Ascending aorta (tissue), 2 donors: ENCODE measurements around the gene PCDHGB2. TPM values are rescaled to one million over a fixed set of nuclear protein-coding genes. Genes with fewer than 3 reads are reported as not detected.
"Not testable (repeated sequence)": the region's sequence is repeated elsewhere in the genome, so short reads cannot be mapped to it uniquely, and the experiment has no call there.

Experiments used
- DNase-seq, 2 donors: peaks; one replicate each; pipeline ENCODE4 v3.0.0-alpha.2; 2019; ENCODE audit warnings: low spot score in 2 of 2
- H3K27ac ChIP-seq, 2 donors: fragments of 200-600 bp; sonication (generic); one replicate each; pipeline ENCODE4 v1.5.1; 2016 to 2017; ENCODE audit warnings: mild to moderate bottlenecking in 1 of 2
- H3K27me3 ChIP-seq: fragments of 200-600 bp; sonication (generic); one replicate; pipeline ENCODE4 v1.5.1; 2017
- H3K36me3 ChIP-seq, 2 donors: fragments of 200-600 bp; sonication (generic); one replicate each; pipeline ENCODE4 v1.5.1; 2016
- H3K4me1 ChIP-seq, 2 donors: fragments of 200-600 bp; sonication (generic); one replicate each; pipeline ENCODE4 v1.5.1; 2016 to 2017; ENCODE audit warnings: mild to moderate bottlenecking in 1 of 2
- H3K4me3 ChIP-seq, 2 donors: fragments of 200-600 bp; sonication (generic); one replicate each; pipeline ENCODE4 v1.5.1; 2016 to 2017; ENCODE audit warnings: mild to moderate bottlenecking in 1 of 2
- H3K9me3 ChIP-seq, 2 donors: fragments of 200-600 bp; sonication (generic); one replicate each; pipeline ENCODE4 v1.5.1; 2016
- intact Hi-C: fragments of 100-400 bp; cut with DNase I; formaldehyde crosslinking; loops from one replicate; pipeline ENCODE4 v1.15.1; 2023
- total RNA-seq: library from RNA; depleted of rRNA; stranded (reverse); fragments of >200 nt; gene quantifications from one replicate; pipeline ENCODE4 v1.1.0, GENCODE V29; 2016
- TF ChIP-seq, protein P1 (sequence below), 3 experiments: fragments of 200-600 bp in 2 of 3; fragments of 450-650 bp in 1 of 3; sonication (generic) in 2 of 3; IDR thresholded peaks; one replicate each; pipeline ENCODE4 v1.5.1; 2016 to 2019; ENCODE audit warnings: antibody characterized with exemption in 3 of 3, mild to moderate bottlenecking in 1 of 3, moderate library complexity in 1 of 3

Gene PCDHGB2
- total RNA-seq, 1 donor from 2014 or later: 12.2 TPM

DNA sequence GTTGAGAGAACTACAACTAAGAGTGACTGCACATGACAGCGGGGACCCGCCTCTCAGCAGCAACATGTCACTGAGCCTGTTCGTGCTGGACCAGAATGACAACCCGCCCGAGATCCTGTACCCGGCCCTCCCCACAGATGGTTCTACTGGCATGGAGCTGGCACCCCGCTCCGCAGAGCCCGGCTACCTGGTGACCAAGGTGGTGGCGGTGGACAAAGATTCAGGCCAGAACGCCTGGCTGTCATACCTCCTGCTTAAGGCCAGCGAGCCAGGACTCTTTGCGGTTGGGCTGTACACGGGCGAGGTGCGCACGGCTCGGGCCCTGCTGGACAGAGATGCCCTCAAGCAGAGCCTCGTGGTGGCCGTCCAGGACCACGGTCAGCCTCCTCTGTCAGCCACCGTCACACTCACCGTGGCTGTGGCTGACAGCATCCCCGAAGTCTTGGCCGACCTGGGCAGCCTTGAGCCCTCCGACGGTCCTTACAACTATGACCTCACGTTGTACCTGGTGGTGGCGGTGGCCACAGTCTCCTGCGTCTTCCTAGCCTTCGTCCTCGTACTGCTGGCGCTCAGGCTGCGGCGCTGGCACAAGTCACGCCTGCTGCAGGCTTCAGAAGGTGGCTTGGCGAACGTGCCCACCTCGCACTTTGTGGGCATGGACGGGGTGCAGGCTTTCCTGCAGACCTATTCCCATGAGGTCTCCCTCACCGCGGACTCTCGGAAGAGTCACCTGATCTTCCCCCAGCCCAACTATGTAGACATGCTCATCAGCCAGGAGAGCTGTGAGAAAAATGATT is 24.9 kb downstream of the PCDHGB2 start:
- intact Hi-C loops: no loop called here
- no peak overlapping the region for H3K27ac ChIP-seq
- H3K9me3 ChIP-seq: peaks cover 86 to 96% of the 10 kb centered on the region in 2 donors
- DNase-seq: no peak
- TF ChIP-seq, protein P1, sequence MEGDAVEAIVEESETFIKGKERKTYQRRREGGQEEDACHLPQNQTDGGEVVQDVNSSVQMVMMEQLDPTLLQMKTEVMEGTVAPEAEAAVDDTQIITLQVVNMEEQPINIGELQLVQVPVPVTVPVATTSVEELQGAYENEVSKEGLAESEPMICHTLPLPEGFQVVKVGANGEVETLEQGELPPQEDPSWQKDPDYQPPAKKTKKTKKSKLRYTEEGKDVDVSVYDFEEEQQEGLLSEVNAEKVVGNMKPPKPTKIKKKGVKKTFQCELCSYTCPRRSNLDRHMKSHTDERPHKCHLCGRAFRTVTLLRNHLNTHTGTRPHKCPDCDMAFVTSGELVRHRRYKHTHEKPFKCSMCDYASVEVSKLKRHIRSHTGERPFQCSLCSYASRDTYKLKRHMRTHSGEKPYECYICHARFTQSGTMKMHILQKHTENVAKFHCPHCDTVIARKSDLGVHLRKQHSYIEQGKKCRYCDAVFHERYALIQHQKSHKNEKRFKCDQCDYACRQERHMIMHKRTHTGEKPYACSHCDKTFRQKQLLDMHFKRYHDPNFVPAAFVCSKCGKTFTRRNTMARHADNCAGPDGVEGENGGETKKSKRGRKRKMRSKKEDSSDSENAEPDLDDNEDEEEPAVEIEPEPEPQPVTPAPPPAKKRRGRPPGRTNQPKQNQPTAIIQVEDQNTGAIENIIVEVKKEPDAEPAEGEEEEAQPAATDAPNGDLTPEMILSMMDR (IDR thresholded peaks at IDR 0.05): no peak
- H3K4me3 ChIP-seq: no peak overlapping the region
- H3K36me3 ChIP-seq: peaks cover 0 to 6% of the 10 kb centered on the region in 2 donors
- no peaks in the 10 kb centered on the region for H3K4me1 ChIP-seq
- H3K27me3 ChIP-seq: no peaks in the 10 kb centered on the region

DNA sequence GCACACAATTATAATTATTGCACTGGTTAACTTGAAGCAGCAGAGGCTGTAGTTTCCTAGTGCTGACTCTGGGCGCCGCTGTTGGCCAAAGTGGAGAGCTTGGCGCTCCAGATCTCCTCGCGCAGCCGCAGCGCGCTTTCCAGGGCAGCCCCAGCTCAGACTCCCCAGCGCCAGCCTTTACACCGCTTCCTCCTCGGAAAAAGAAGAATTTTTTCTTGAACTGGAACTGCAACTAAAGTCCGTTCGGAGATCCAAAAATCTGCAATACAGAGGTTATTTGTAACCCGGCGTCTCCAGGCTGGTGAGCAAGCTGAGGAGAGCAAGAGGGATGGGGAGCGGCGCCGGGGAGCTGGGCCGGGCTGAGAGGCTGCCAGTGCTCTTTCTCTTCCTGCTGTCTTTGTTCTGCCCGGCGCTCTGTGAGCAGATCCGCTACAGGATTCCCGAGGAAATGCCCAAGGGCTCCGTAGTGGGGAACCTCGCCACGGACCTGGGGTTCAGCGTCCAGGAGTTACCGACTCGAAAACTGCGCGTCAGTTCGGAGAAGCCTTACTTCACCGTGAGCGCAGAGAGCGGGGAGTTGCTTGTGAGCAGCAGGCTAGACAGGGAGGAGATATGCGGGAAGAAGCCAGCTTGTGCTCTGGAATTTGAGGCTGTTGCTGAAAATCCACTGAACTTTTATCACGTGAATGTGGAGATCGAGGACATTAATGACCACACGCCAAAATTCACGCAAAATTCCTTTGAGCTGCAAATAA is 27.9 kb downstream of the PCDHGB2 start, which contains the start of gene PCDHGB4:
PCDHGB4 (plus strand) TSS at position 142 of the 755 bp plus-strand sequence; CDS start at position 329, 187 bp downstream.
- H3K36me3 ChIP-seq, H3K4me1 ChIP-seq, H3K27ac ChIP-seq, intact Hi-C loops, H3K27me3 ChIP-seq, DNase-seq: not testable (repeated sequence)
- TF ChIP-seq, protein P1 (IDR thresholded peaks at IDR 0.05): peak in 2 of 3 experiments; percentile 14 to 15
- peaks cover 82 to 97% of the 10 kb centered on the region in 2 donors for H3K9me3 ChIP-seq
- H3K4me3 ChIP-seq: peak within 1 kb of the TSS in 1 of 2 donors; percentile 23

DNA sequence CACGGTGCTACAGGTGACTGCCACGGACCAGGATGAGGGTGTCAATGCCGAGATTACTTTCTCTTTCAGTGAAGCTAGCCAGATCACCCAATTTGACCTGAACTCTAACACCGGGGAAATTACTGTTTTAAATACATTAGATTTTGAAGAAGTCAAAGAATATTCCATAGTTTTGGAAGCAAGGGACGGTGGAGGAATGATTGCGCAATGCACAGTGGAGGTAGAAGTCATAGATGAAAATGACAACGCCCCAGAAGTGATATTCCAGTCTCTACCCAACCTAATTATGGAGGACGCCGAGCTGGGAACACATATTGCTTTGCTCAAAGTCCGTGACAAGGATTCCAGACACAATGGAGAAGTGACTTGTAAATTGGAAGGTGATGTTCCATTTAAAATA is 28.9 kb downstream of the PCDHGB2 start:
- Histone ChIP-seq H3K27ac (no peak overlapping the region), H3K27me3 (no peaks in the 10 kb centered on the region), H3K36me3 (peaks cover 0 to 9% of the 10 kb centered on the region in 2 donors), H3K9me3 (peaks cover 83 to 97% of the 10 kb centered on the region in 2 donors), H3K4me1 (no peaks in the 10 kb centered on the region), H3K4me3 (peak overlapping the region in 1 of 2 donors; percentile 23)
- TF ChIP-seq, protein P1 (IDR thresholded peaks at IDR 0.05): no peak
- DNase-seq: no peak
- intact Hi-C loops: no loop called here

DNA sequence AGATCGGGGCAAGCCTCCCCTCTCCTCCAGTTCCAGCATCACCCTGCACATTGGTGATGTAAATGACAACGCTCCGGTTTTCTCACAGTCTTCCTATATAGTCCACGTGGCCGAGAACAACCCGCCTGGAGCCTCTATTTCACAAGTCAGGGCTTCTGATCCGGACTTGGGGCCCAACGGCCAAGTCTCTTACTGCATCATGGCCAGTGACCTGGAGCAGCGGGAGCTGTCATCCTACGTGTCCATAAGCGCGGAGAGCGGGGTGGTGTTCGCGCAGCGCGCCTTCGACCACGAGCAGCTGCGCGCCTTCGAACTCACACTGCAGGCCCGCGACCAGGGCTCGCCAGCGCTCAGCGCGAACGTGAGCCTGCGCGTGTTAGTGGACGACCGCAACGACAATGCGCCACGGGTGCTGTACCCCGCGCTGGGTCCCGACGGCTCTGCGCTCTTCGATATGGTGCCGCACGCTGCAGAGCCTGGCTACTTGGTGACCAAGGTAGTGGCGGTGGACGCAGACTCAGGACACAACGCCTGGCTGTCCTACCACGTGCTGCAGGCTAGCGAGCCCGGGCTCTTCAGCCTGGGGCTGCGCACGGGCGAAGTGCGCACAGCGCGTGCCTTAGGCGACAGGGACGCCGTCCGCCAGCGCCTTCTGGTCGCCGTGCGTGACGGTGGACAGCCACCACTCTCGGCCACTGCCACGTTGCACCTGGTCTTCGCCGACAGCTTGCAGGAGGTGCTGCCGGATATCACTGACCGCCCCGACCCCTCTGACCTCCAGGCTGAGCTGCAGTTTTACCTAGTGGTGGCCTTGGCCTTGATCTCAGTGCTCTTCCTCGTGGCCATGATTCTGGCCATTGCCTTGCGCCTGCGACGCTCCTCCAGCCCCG is 29.6 kb downstream of the PCDHGB2 start:
- no peak for DNase-seq
- TF ChIP-seq, protein P1 (IDR thresholded peaks at IDR 0.05): no peak
- Histone ChIP-seq H3K4me3 (no peak overlapping the region), H3K36me3 (peaks cover 0 to 9% of the 10 kb centered on the region in 2 donors), H3K4me1 (no peaks in the 10 kb centered on the region), H3K9me3 (peaks cover 83 to 97% of the 10 kb centered on the region in 2 donors), H3K27me3 (no peaks in the 10 kb centered on the region), H3K27ac (no peak overlapping the region)
- intact Hi-C loops: no loop called here
